ENCODE data around the gene ADAMTS6.

GRCh38 chr5:65489119-65489518, 7.4 kb upstream of the ADAMTS6 start:
- no peak for TF ChIP-seq CTCF (IDR thresholded peaks at IDR 0.05; ENCODE audit: poor library complexity)
- no peak for TF ChIP-seq EZH2 (IDR thresholded peaks at IDR 0.05; ENCODE audit: borderline replicate concordance)

Data from hepatocyte (in vitro differentiated cells).